HepG2 (cell line): ENCODE measurements around the gene RPRD1A. TPM values are rescaled to one million over a fixed set of nuclear protein-coding genes. Genes with fewer than 3 reads are reported as not detected.

Source experiments
- ATRX ChIP-seq: sonication (generic); formaldehyde crosslinking; IDR thresholded peaks from 2 replicates; pipeline ENCODE4 v1.4.0; 2020; ENCODE audit warnings: missing genetic modification reagents, borderline replicate concordance
- BRF2 ChIP-seq: sonication (generic); formaldehyde crosslinking; IDR thresholded peaks from 2 replicates; pipeline ENCODE4 v1.8.1; 2022; ENCODE audit warnings: mild to moderate bottlenecking, missing genetic modification reagents
- E2F1 ChIP-seq: sonication (generic); formaldehyde crosslinking; IDR thresholded peaks from 2 replicates; pipeline ENCODE4 v1.5.0; 2020; ENCODE audit warnings: missing genetic modification reagents
- HDAC6 ChIP-seq: fragments of 200-600 bp; sonication (generic); IDR thresholded peaks from 2 replicates; pipeline ENCODE4 v1.7.0; 2017; ENCODE audit warnings: mild to moderate bottlenecking, antibody characterized with exemption, low read length, low read depth
- HNRNPH1 ChIP-seq: fragments of 200-400 bp; formaldehyde crosslinking; optimal IDR thresholded peaks from 2 replicates; pipeline ENCODE3; 2017; ENCODE audit warnings: mild to moderate bottlenecking, low read depth, low read length
- HOXA7 ChIP-seq: sonication (generic); formaldehyde crosslinking; IDR thresholded peaks from 2 replicates; pipeline ENCODE4 v1.8.1; 2022; ENCODE audit warnings: mild to moderate bottlenecking, missing genetic modification reagents, moderate library complexity
- KAT2B ChIP-seq: fragments of 150-350 bp; IDR thresholded peaks from 2 replicates; pipeline ENCODE4 v1.6.1; 2014; ENCODE audit warnings: low read depth, low read length, borderline replicate concordance
- KAT8 ChIP-seq: IDR thresholded peaks from 2 replicates; pipeline ENCODE4 v1.6.1; 2016; ENCODE audit warnings: missing genetic modification reagents, missing compliant biosample characterization
- KLF15 ChIP-seq: sonication (generic); formaldehyde crosslinking; IDR thresholded peaks from 2 replicates; pipeline ENCODE4 v1.8.1; 2023; ENCODE audit warnings: borderline replicate concordance, mild to moderate bottlenecking, inconsistent platforms, missing genetic modification reagents, mixed read lengths
- KLF16 ChIP-seq, 2 experiments: sonication (generic) in 1 of 2; formaldehyde crosslinking in 1 of 2; IDR thresholded peaks; 2 replicates each; pipeline versions ENCODE4 v1.6.1 to v1.8.0; 2016 to 2023; ENCODE audit warnings: missing genetic modification reagents in 2 of 2, missing compliant biosample characterization in 1 of 2
- LCORL ChIP-seq, 2 experiments: fragments of 450-650 bp in 1 of 2; sonication (generic) in 1 of 2; formaldehyde crosslinking in 1 of 2; IDR thresholded peaks; 2 replicates each; pipeline versions ENCODE4 v1.5.0 to v1.6.1; 2017 to 2020; ENCODE audit warnings: antibody characterized with exemption in 1 of 2, missing genetic modification reagents in 1 of 2
- POLR2G ChIP-seq: fragments of 200-400 bp; formaldehyde crosslinking; IDR thresholded peaks from 2 replicates; pipeline ENCODE4 v1.6.1; 2018; ENCODE audit warnings: mild to moderate bottlenecking, low read depth, low read length, moderate library complexity
- SALL2 ChIP-seq: sonication (generic); formaldehyde crosslinking; IDR thresholded peaks from 2 replicates; pipeline ENCODE4 v1.8.1; 2023; ENCODE audit warnings: mild to moderate bottlenecking, missing genetic modification reagents, inconsistent platforms
- YEATS4 ChIP-seq: sonication (generic); formaldehyde crosslinking; IDR thresholded peaks from 2 replicates; pipeline ENCODE4 v1.4.0; 2020; ENCODE audit warnings: missing genetic modification reagents, borderline replicate concordance
- ZBTB4 ChIP-seq: sonication (generic); formaldehyde crosslinking; IDR thresholded peaks from 2 replicates; pipeline ENCODE4 v1.4.0; 2020; ENCODE audit warnings: missing genetic modification reagents, mild to moderate bottlenecking, borderline replicate concordance
- ZNF234 ChIP-seq: sonication (generic); formaldehyde crosslinking; conservative IDR thresholded peaks from 2 replicates; pipeline ENCODE4 v1.5.1; 2020; ENCODE audit warnings: mild to moderate bottlenecking, missing genetic modification reagents
- ZNF547 ChIP-seq: sonication (generic); formaldehyde crosslinking; IDR thresholded peaks from 2 replicates; pipeline ENCODE4 v1.5.1; 2020; ENCODE audit warnings: mild to moderate bottlenecking, missing genetic modification reagents
- ZNF678 ChIP-seq: sonication (generic); formaldehyde crosslinking; IDR thresholded peaks from 2 replicates; pipeline ENCODE4 v1.4.0; 2020; ENCODE audit warnings: mild to moderate bottlenecking, missing genetic modification reagents
- ZSCAN29 ChIP-seq: sonication (generic); formaldehyde crosslinking; conservative IDR thresholded peaks from 2 replicates; pipeline ENCODE4 v1.4.0; 2020; ENCODE audit warnings: mild to moderate bottlenecking, missing genetic modification reagents
- polyA plus RNA-seq, 8 experiments: library from polyadenylated mRNA; depleted of rRNA in 3 of 8; stranded (reverse) in 7 of 8; unstranded in 1 of 8; fragments of >200 nt; fragmentation: Illumina TruSeq in 4 of 8; extraction: Trizol in 4 of 8; gene quantifications; 2 replicates each; pipeline versions ENCODE4 v1.2.1 to v1.2.3, GENCODE V29; 2011 to 2016; ENCODE audit warnings: low read depth in 4 of 8, missing spikeins in 1 of 8, mixed read lengths in 1 of 8; ENCODE audit not compliant: insufficient read depth in 1 of 8
- total RNA-seq, 5 experiments: library from RNA; depleted of rRNA; stranded (reverse); fragments of >200 nt; fragmentation: Illumina TruSeq; extraction: Trizol; gene quantifications; 2 replicates each; pipeline ENCODE4 v1.2.3, GENCODE V29; 2016; ENCODE audit warnings: low read depth in 1 of 5
- TF ChIP-seq, protein P1 (sequence below): sonication (generic); formaldehyde crosslinking; IDR thresholded peaks from 2 replicates; pipeline ENCODE4 v1.5.1; 2020; ENCODE audit warnings: mild to moderate bottlenecking, missing genetic modification reagents

RPRD1A gene
- total and polyA plus RNA-seq, 2 of the 13 experiments (the other 11 are each of a cell fraction or from before 2014, with no cell fraction given): 42.5 to 78.2 TPM

DNA sequence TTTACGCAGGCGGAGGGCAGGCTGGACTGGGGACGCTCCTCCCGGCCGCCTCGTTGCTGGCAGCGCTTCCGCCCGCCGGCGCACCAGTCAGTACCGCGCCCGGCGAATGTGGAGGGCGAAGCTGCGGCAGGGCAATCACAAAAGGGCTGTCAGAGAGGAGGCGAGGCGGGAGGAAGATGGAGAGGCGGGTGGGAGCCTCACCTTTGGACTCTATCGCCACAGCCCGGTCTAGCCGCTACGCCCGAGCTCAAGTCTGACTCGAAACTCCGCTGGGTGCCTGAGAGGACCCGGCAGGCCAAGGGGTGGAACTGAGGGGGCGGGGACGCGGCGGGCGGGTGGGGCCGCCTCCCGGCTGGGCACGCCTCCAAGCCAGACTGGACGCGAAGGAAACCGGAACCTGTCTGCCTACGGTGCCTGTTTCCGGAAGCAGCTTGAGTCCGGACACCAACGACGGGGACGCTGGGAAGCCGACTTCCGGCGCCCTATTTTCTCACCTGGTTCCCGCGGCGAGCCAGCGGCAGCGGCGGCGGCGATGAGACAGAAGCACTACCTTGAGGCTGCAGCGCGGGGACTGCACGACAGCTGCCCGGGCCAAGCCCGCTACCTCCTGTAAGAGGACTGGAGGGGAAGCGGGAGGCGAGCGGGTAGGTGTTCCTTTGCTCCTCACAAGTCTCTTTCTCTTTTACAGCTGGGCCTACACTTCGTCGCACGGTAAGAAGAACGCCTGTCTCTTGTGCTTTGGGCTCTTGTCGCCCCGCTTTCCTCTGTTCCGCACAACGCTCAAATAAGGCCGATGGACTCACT is 95.0 kb downstream of the RPRD1A start, which contains the start of gene RMP24 (continued):
- no peak for TF ChIP-seq LCORL (IDR thresholded peaks at IDR 0.05)
- peak; percentile 56 for TF ChIP-seq LCORL (CRISPR knock-in tag; IDR thresholded peaks at IDR 0.05)
- TF ChIP-seq HOXA7 (CRISPR knock-in tag): no peak
- peak; percentile 73 for TF ChIP-seq ZSCAN29 (CRISPR knock-in tag)
- TF ChIP-seq ATRX (CRISPR knock-in tag): no peak
- TF ChIP-seq KLF15: peak; percentile 60; the same call in 1 of the 2 replicates
- peak; percentile 69; the same call in 1 of the 2 replicates for TF ChIP-seq BRF2 (CRISPR knock-in tag)
- TF ChIP-seq ZNF547 (CRISPR knock-in tag): peak; percentile 83; the same call in 1 of the 2 replicates
- TF ChIP-seq, protein P1, sequence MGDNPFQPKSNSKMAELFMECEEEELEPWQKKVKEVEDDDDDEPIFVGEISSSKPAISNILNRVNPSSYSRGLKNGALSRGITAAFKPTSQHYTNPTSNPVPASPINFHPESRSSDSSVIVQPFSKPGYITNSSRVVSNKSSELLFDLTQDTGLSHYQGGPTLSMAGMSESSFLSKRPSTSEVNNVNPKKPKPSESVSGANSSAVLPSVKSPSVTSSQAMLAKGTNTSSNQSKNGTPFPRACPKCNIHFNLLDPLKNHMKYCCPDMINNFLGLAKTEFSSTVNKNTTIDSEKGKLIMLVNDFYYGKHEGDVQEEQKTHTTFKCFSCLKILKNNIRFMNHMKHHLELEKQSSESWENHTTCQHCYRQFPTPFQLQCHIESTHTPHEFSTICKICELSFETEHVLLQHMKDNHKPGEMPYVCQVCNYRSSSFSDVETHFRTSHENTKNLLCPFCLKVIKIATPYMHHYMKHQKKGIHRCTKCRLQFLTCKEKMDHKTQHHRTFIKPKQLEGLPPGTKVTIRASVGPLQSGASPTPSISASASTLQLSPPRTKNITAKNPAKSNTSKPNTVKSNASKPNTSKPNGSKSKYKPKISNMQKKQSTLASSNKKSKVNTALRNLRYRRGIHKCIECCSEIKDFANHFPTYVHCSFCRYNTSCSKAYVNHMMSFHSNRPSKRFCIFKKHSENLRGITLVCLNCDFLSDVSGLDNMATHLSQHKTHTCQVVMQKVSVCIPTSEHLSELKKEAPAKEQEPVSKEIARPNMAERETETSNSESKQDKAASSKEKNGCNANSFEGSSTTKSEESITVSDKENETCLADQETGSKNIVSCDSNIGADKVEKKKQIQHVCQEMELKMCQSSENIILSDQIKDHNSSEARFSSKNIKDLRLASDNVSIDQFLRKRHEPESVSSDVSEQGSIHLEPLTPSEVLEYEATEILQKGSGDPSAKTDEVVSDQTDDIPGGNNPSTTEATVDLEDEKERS (CRISPR knock-in tag): no peak
- peak; percentile 83; the same call in 1 of the 2 replicates for TF ChIP-seq SALL2 (CRISPR knock-in tag)
- TF ChIP-seq POLR2G: peak; percentile 91
- TF ChIP-seq KAT8: peak; percentile 99
- no peak for TF ChIP-seq HNRNPH1
- no peak for TF ChIP-seq KAT2B
- no peak for TF ChIP-seq HDAC6
- peak; percentile 51; the same call in 1 of the 2 replicates for TF ChIP-seq ZNF234 (CRISPR knock-in tag)
- TF ChIP-seq E2F1 (CRISPR knock-in tag): peak; percentile 53; the same call in 1 of the 2 replicates
- no peak for TF ChIP-seq ZBTB4 (CRISPR knock-in tag)
- TF ChIP-seq YEATS4 (CRISPR knock-in tag): peak; percentile 95
- no peak for TF ChIP-seq ZNF678
- TF ChIP-seq KLF16 (CRISPR knock-in tag; IDR thresholded peaks at IDR 0.05): peak in 1 of 2 experiments; percentile 93; a peak in 2 of 4 replicates
